AG10803 (cell line): ENCODE data around the gene TXNRD2.

ENCODE experiments used
- DNase-seq: peaks from one replicate; pipeline ENCODE4 v3.0.0; 2010; ENCODE audit warnings: low read depth
- H3K4me3 ChIP-seq: 2 replicates; pipeline ENCODE4 v1.5.1; 2011; ENCODE audit warnings: mild to moderate bottlenecking, low read length, control low read depth
- CTCF ChIP-seq: conservative IDR thresholded peaks from 2 replicates; pipeline ENCODE4 v1.5.1; 2011; ENCODE audit warnings: mild to moderate bottlenecking, low read length, control low read depth, inconsistent platforms

The TXNRD2 gene

GRCh38 chr22:19918332-19919106 is 23.1 kb downstream of the TXNRD2 start:
- no peak for DNase-seq
- H3K4me3 ChIP-seq: no peak overlapping the region
- TF ChIP-seq CTCF: no peak

DNA sequence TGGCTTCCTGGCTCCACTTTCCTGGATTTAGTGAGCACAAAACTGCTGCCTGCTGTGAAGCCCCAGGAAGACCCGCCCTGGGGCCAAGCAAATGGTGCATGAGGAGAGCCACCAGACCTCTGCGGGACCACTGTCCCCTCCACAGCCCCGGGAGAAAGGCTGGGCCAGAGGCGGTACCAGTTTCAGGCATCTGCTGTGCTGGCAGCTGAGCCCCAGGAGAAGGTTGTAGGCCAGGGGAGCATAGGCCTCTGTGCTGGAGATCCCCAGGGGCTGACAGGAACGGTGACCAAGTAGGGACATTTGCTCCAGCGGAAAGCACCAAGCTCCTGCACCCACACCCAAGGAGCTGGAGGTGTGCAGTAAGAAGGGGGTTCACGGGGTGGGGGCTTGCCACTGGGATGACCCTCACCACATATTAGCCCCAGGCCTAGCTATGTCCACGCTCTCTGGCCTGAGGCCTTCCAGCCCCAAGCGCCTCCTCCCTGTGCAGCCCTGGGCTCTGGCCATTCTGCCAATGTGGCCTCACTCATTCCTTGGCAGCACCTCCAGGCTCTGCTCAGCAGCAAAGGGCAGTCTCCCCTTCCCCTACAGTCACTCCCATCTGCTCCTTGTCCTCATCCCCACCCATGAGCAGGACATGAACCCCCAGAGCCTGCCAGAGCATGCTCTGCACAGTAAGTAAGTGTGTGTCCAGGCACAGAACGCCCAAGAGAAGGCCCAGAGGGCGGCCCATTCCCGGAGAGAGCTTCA is 24.1 kb downstream of the TXNRD2 start:
- no peak for DNase-seq
- no peak for TF ChIP-seq CTCF

DNA sequence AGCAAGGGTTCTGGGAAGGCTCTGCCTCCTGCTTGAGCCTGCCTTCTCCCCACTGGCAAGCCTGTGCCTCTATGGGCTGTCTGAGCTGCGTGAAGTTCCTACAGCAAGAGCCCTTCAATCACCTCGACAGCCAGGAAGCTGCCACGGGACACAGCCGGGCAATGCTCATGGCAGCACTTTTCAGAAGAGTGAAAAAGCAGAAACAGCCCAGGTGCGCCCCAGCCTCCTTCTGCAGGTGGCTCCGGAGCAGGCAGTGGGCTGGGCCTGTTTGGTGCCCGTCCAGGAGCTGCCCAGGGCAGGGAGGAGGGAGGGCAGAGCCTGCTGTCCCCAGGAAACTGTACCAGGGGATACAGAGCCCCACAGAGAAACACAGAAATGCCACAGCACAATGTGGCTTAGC is 24.7 kb downstream of the TXNRD2 start:
- TF ChIP-seq CTCF: no peak
- no peak overlapping the region for H3K4me3 ChIP-seq
- DNase-seq: no peak

More for the DNA sequence above, 24.1 kb downstream of the TXNRD2 start:
- H3K4me3 ChIP-seq: no peak overlapping the region

DNA sequence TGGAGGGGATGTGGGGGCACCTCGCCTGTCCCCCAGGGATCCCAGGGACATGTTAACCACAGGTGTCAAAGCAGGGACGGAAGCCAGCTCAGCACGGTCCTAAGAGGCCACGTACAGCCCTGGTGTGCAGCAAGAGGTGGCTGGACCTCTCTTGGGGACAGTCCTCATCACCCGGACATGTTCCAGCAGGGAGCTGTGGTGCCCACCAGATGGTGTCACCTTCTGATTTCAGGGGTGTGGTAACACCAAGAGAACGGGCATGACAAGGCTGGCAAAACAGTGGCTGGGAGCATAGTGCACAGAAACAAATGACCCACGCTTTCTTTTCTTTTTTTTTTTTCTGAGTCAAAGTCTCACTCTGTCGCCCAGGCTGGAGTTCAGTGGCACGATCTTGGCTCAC is 25.6 kb downstream of the TXNRD2 start:
- TF ChIP-seq CTCF: no peak
- no peak overlapping the region for H3K4me3 ChIP-seq
- DNase-seq: no peak

- no peak for TF ChIP-seq CTCF
- no peak for DNase-seq
- no peak overlapping the region for H3K4me3 ChIP-seq
Measured at GRCh38 chr22:19915287-19915954, 26.2 kb downstream of the TXNRD2 start.

DNA sequence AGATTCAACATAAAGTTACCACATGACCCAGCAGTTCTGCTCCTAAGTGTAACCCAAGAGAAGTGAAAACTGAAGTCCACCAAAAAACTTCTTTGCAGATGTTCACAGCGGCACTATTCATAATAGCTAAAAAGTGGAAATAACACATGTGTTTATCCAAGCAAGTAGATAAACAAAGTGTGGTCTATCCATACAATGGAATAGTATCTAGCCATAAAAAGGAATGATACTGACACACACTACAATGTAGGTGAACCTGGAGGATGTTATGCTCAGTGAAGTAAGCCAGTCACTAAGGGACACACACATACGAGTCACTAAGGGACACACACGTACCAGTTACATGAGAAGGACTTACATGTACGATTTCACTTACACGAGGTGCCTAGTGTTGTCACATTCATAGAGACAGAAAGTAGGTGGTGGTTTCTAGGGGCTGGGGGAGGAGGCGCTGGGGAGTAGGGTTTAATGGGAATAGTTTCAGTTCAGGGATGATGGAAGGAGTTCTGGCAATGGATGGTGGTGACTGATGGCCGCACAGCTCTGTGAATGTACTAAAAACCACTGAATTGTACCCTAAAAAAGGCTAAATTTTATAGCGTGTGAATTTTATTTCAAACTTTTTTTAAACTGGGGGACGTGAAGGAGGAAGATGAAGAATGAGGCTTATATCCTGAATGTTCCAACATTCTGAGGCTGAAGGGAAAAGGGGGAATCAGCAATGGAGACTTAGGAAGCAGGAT is 27.2 kb downstream of the TXNRD2 start:
- TF ChIP-seq CTCF: no peak
- no peak overlapping the region for H3K4me3 ChIP-seq
- DNase-seq: no peak
